ENCODE data around the gene FAM131A. TPM values are rescaled to one million over a fixed set of nuclear protein-coding genes. Genes with fewer than 3 reads are reported as not detected.

Gene FAM131A
- polyA plus RNA-seq, 1 donor from 2014 or later: 141 TPM

DNA sequence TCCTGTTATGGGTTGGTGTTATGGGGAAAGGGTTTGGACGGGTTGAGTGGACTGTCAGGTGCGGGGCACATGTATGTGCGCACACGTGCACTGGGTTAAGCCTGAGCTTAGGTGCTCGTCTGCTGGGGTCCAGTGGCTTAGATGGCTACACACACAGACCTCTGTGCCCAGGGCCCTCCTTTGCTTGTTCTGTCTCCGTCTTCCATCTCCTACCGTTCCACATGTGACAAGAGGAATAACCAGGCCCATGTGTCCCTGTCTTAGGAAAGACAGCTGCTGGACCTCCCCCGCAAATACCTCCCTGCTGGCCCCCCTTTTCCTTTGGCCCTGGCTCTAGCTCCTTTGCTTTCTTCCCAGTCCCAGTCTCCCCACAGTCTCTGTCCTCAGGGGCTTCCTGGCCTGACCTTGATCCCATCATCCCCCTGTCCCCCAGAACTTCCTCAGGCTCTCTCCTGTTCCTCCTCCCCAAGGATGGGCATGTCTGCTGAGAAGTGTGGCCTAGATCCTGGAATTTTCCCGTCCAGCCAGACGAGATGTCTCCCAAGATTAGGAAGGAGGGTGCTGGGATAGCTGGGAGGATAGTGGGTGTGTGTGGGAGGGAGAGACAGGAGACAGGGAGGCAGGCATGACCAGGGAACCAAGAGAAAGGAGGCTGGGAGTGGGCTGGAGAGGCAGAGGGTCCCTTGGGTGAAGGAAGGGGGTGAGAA is 41.4 kb downstream of the FAM131A start:
- no peak overlapping the region for H3K27ac ChIP-seq (ENCODE audit: low read length)
- no peaks in the 10 kb centered on the region for H3K9me2 ChIP-seq (ENCODE audit: insufficient read depth, low read length)
- H4K20me1 ChIP-seq (ENCODE audit: insufficient read depth): no peaks in the 10 kb centered on the region
- H3K9ac ChIP-seq (ENCODE audit: low read length): no peak overlapping the region
- no peaks in the 10 kb centered on the region for H3F3A ChIP-seq (ENCODE audit: insufficient read depth, low read length, poor library complexity, severe bottlenecking)
- no peaks in the 10 kb centered on the region for H3K9me3 ChIP-seq (ENCODE audit: low read length)
- H2AFZ ChIP-seq (ENCODE audit: low read depth, low read length): no peak overlapping the region
- H3K36me3 ChIP-seq (ENCODE audit: insufficient read depth, low read length): no peaks in the 10 kb centered on the region
- TF ChIP-seq TAF1 (IDR thresholded peaks at IDR 0.05; ENCODE audit: low read depth) (no peak), EP300 (conservative IDR thresholded peaks at IDR 0.05; ENCODE audit: poor library complexity, severe bottlenecking) (no peak), MXI1 (conservative IDR thresholded peaks at IDR 0.05; ENCODE audit: poor library complexity, severe bottlenecking) (no peak), EZH2 (IDR thresholded peaks at IDR 0.05; ENCODE audit: borderline replicate concordance, insufficient read depth, low read length, poor library complexity, severe bottlenecking) (no peak), RAD21 (conservative IDR thresholded peaks at IDR 0.05) (no peak), POLR2AphosphoS5 (IDR thresholded peaks at IDR 0.05) (no peak), SMC3 (conservative IDR thresholded peaks at IDR 0.05; ENCODE audit: poor library complexity) (no peak)
- no peak overlapping the region for H3K4me2 ChIP-seq (ENCODE audit: low read length)
- H3K79me2 ChIP-seq (replicated peaks; ENCODE audit: insufficient read depth, low read length): no peaks in the 10 kb centered on the region
- H3K4me3 ChIP-seq (ENCODE audit: low read length): no peak overlapping the region
- peaks cover 39% of the 10 kb centered on the region for H3K27me3 ChIP-seq (ENCODE audit: insufficient read depth, low read depth, low read length)

DNA sequence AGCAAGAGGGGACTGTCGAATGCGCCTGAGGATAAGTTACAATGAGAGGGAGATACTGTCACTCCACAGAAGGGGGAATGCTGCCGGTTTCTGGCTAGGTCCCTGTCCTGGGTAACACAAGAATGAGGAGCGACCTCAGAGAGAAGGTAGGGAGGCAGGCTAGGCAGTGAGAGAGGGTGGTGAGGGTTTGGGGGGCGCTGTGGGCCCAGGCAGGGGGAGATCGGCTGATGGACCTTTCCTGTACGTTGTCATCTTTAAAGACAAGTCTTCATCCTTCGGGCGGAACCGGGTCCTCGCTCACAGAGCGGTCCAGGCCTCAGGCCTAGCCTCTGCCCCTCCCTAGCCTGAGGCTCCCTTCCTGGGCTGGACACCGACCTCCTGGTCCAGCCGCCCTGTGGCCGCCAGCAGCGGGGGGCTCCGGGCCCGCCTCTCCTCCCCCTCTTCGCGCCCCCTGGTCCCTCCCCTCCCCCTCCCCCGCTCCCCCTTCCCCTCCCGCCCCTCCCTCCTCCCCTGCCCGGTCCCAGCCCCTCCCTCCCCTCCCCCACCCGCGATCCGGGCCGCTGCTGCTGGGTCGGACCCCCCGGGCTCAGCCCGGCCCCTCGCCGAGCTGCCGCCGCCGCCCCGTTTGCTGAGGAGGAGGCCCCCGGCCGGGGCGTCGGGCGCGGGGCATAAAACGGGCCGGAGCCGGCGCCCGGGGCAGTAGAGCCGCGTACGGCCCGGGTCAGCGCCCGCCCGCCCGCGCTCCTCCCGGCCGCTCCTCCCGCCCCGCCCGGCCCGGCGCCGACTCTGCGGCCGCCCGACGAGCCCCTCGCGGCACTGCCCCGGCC is 42.2 kb downstream of the FAM131A start, which contains the start of gene CHRD:
CHRD (plus strand) TSS at position 697 of the 827 bp plus-strand sequence. CDS start 265 bp downstream, outside the sequence.
- no peaks in the 10 kb centered on the region for H3K9me2 ChIP-seq (ENCODE audit: insufficient read depth, low read length)
- H3K4me3 ChIP-seq (ENCODE audit: low read length): peak within 1 kb of the TSS; percentile 65
- no peaks in the 10 kb centered on the region for H4K20me1 ChIP-seq (ENCODE audit: insufficient read depth)
- peak within 1 kb of the TSS; percentile 49 for H3K9ac ChIP-seq (ENCODE audit: low read length)
- H3K4me2 ChIP-seq (ENCODE audit: low read length): no peak within 1 kb of the TSS
- no peaks in the 10 kb centered on the region for H3K36me3 ChIP-seq (ENCODE audit: insufficient read depth, low read length)
- no peak within 1 kb of the TSS for H3K27ac ChIP-seq (ENCODE audit: low read length)
- peaks cover 39% of the 10 kb centered on the region for H3K27me3 ChIP-seq (ENCODE audit: insufficient read depth, low read depth, low read length)
- TF ChIP-seq POLR2AphosphoS5 (IDR thresholded peaks at IDR 0.05) (no peak), SMC3 (conservative IDR thresholded peaks at IDR 0.05; ENCODE audit: poor library complexity) (no peak), MXI1 (conservative IDR thresholded peaks at IDR 0.05; ENCODE audit: poor library complexity, severe bottlenecking) (no peak), RAD21 (conservative IDR thresholded peaks at IDR 0.05) (no peak), TAF1 (IDR thresholded peaks at IDR 0.05; ENCODE audit: low read depth) (no peak), EZH2 (IDR thresholded peaks at IDR 0.05; ENCODE audit: borderline replicate concordance, insufficient read depth, low read length, poor library complexity, severe bottlenecking) (no peak), EP300 (conservative IDR thresholded peaks at IDR 0.05; ENCODE audit: poor library complexity, severe bottlenecking) (no peak)
- TF ChIP-seq, protein P1, sequence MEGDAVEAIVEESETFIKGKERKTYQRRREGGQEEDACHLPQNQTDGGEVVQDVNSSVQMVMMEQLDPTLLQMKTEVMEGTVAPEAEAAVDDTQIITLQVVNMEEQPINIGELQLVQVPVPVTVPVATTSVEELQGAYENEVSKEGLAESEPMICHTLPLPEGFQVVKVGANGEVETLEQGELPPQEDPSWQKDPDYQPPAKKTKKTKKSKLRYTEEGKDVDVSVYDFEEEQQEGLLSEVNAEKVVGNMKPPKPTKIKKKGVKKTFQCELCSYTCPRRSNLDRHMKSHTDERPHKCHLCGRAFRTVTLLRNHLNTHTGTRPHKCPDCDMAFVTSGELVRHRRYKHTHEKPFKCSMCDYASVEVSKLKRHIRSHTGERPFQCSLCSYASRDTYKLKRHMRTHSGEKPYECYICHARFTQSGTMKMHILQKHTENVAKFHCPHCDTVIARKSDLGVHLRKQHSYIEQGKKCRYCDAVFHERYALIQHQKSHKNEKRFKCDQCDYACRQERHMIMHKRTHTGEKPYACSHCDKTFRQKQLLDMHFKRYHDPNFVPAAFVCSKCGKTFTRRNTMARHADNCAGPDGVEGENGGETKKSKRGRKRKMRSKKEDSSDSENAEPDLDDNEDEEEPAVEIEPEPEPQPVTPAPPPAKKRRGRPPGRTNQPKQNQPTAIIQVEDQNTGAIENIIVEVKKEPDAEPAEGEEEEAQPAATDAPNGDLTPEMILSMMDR (IDR thresholded peaks at IDR 0.05; ENCODE audit: poor library complexity, severe bottlenecking): no peak
- TF ChIP-seq, protein P2, sequence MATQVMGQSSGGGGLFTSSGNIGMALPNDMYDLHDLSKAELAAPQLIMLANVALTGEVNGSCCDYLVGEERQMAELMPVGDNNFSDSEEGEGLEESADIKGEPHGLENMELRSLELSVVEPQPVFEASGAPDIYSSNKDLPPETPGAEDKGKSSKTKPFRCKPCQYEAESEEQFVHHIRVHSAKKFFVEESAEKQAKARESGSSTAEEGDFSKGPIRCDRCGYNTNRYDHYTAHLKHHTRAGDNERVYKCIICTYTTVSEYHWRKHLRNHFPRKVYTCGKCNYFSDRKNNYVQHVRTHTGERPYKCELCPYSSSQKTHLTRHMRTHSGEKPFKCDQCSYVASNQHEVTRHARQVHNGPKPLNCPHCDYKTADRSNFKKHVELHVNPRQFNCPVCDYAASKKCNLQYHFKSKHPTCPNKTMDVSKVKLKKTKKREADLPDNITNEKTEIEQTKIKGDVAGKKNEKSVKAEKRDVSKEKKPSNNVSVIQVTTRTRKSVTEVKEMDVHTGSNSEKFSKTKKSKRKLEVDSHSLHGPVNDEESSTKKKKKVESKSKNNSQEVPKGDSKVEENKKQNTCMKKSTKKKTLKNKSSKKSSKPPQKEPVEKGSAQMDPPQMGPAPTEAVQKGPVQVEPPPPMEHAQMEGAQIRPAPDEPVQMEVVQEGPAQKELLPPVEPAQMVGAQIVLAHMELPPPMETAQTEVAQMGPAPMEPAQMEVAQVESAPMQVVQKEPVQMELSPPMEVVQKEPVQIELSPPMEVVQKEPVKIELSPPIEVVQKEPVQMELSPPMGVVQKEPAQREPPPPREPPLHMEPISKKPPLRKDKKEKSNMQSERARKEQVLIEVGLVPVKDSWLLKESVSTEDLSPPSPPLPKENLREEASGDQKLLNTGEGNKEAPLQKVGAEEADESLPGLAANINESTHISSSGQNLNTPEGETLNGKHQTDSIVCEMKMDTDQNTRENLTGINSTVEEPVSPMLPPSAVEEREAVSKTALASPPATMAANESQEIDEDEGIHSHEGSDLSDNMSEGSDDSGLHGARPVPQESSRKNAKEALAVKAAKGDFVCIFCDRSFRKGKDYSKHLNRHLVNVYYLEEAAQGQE (IDR thresholded peaks at IDR 0.05; ENCODE audit: borderline replicate concordance): no peak
- no peaks in the 10 kb centered on the region for H3K9me3 ChIP-seq (ENCODE audit: low read length)
- H2AFZ ChIP-seq (ENCODE audit: low read depth, low read length): no peak within 1 kb of the TSS
- H3F3A ChIP-seq (ENCODE audit: insufficient read depth, low read length, poor library complexity, severe bottlenecking): no peaks in the 10 kb centered on the region
- no peaks in the 10 kb centered on the region for H3K79me2 ChIP-seq (replicated peaks; ENCODE audit: insufficient read depth, low read length)

Data from neural cell (in vitro differentiated cells).